Breast epithelium (tissue), 3 donors: ENCODE data around the gene PPM1L.

ENCODE experiments used
- POLR2AphosphoS5 ChIP-seq, 3 donors: sonication (generic); formaldehyde crosslinking; IDR thresholded peaks; one replicate each; pipeline ENCODE4 v1.6.1; 2017; ENCODE audit warnings: antibody characterized with exemption in 3 of 3
- TF ChIP-seq, protein P1 (sequence below), 3 donors: fragments of 450-650 bp; IDR thresholded peaks; one replicate each; pipeline ENCODE4 v1.5.1; 2016 to 2017; ENCODE audit warnings: antibody characterized with exemption in 3 of 3, mild to moderate bottlenecking in 3 of 3, moderate library complexity in 3 of 3

DNA sequence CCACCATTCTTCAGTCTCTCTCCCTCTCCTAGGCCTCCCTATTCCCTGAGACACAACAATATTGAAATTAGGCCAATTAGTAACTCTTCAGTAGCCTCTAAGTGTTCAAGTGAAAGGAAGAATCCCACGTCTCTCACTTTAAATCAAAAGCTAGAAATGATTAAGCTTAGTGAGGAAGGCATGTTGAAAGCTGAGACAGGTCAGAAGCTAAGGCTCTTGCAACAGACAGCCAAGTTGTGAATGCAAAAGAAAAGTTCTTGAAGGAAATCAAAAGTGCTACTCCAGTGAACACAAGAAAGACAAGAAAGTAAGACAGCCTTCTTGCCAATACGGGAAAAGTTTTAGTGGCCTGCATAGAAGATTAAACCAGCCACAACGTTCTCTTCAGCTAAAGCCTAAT, 41.3 kb downstream of the PPM1L start:
- TF ChIP-seq, protein P1, sequence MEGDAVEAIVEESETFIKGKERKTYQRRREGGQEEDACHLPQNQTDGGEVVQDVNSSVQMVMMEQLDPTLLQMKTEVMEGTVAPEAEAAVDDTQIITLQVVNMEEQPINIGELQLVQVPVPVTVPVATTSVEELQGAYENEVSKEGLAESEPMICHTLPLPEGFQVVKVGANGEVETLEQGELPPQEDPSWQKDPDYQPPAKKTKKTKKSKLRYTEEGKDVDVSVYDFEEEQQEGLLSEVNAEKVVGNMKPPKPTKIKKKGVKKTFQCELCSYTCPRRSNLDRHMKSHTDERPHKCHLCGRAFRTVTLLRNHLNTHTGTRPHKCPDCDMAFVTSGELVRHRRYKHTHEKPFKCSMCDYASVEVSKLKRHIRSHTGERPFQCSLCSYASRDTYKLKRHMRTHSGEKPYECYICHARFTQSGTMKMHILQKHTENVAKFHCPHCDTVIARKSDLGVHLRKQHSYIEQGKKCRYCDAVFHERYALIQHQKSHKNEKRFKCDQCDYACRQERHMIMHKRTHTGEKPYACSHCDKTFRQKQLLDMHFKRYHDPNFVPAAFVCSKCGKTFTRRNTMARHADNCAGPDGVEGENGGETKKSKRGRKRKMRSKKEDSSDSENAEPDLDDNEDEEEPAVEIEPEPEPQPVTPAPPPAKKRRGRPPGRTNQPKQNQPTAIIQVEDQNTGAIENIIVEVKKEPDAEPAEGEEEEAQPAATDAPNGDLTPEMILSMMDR (IDR thresholded peaks at IDR 0.05), result no peak
- TF ChIP-seq POLR2AphosphoS5 (IDR thresholded peaks at IDR 0.05), result no peak
